Loucy (cell line): ENCODE results near the gene PSMD3.

Experiments
- CTCF ChIP-seq: fragments of 200-600 bp; sonication (generic); conservative IDR thresholded peaks from 2 replicates; pipeline ENCODE4 v1.5.1; 2014; ENCODE audit warnings: mild to moderate bottlenecking, antibody characterized with exemption, low read length
- EZH2phosphoT487 ChIP-seq: fragments of 200-600 bp; IDR thresholded peaks from 2 replicates; pipeline ENCODE4 v1.6.1; 2018; ENCODE audit warnings: antibody characterized with exemption, mild to moderate bottlenecking, moderate library complexity, borderline replicate concordance

GRCh38 chr17:39979893-39980350 is 685 bp upstream of the PSMD3 start:
- TF ChIP-seq CTCF (peak; percentile 44), EZH2phosphoT487 (no peak)
